GM12878 (cell line): Measurements from ENCODE around the gene MAP3K5. TPM values are rescaled to one million over a fixed set of nuclear protein-coding genes. Genes with fewer than 3 reads are reported as not detected.
A peak's percentile ranks its signal among the peaks of the same experiment; 100 is the strongest.

ENCODE experiments used
- ATAC-seq: fragments of 200-7000 bp; cut with Tn5 transposase; 3 replicates; pipeline ENCODE4 v1.9.1; 2020; ENCODE audit warnings: mild to moderate bottlenecking, moderate library complexity
- BruUV-seq: library from RNA; stranded (reverse); fragments of 400-500 nt; replicated peaks from 2 replicates; lab custom pipeline; 2021; lab: Mats Ljungman, UMichigan
- CTCF ChIA-PET: fragments of 300-600 bp; sonication (Branson Sonifier 250); formaldehyde crosslinking; extraction: SDS; loops from one replicate; lab custom pipeline; 2021; ENCODE audit warnings: inconsistent platforms; lab: Yijun Ruan, JAX
- POLR2A ChIA-PET: fragments of 350-600 bp; formaldehyde crosslinking; extraction: SDS; loops from one replicate; lab custom pipeline; 2021; ENCODE audit warnings: inconsistent platforms; lab: Charles Lee
- RAD21 ChIA-PET: fragments of 300-600 bp; sonication (Branson Sonifier 250); formaldehyde crosslinking; loops from one replicate; lab custom pipeline; 2023; ENCODE audit warnings: antibody characterized with exemption; ENCODE audit not compliant: unreplicated experiment; lab: Charles Lee
- SMC1A ChIA-PET: fragments of 300-600 bp; sonication (Branson Sonifier 250); formaldehyde crosslinking; loops from one replicate; lab custom pipeline; 2023; ENCODE audit not compliant: unreplicated experiment, uncharacterized antibody; lab: Charles Lee
- DNase-seq: peaks from one replicate; pipeline ENCODE4 v3.0.0-alpha.2; 2011; ENCODE audit warnings: low read depth, low spot score
- FAIRE-seq: peaks from 3 replicates; lab custom pipeline; 2011; peaks lifted over from hg19 to GRCh38; lab: Jason Lieb, UNC
- H2AFZ ChIP-seq: 2 replicates; pipeline ENCODE4 v1.6.0; 2011; ENCODE audit warnings: low read depth, low read length, control low read depth; ENCODE audit not compliant: control insufficient read depth
- H3K27ac ChIP-seq: 2 replicates; pipeline ENCODE4 v1.5.1; 2011; ENCODE audit warnings: control low read depth; ENCODE audit not compliant: control insufficient read depth, insufficient read depth
- H3K27me3 ChIP-seq, 2 experiments: replicated peaks in 1 of 2; 2 replicates each; pipeline versions ENCODE4 v1.6.0 to v1.6.1; 2011; ENCODE audit warnings: low read length in 1 of 2; ENCODE audit not compliant: control insufficient read depth in 2 of 2, insufficient read depth in 2 of 2
- H3K36me3 ChIP-seq, 2 experiments: 2 replicates each; pipeline ENCODE4 v1.5.1; 2011; ENCODE audit warnings: low read length in 1 of 2; ENCODE audit not compliant: control insufficient read depth in 2 of 2, insufficient read depth in 2 of 2
- H3K4me1 ChIP-seq: 2 replicates; pipeline ENCODE4 v1.6.1; 2011; ENCODE audit warnings: mild to moderate bottlenecking, low read length, moderate library complexity, mixed read lengths; ENCODE audit not compliant: control insufficient read depth, insufficient read depth
- H3K4me2 ChIP-seq: 2 replicates; pipeline ENCODE4 v1.6.0; 2011; ENCODE audit warnings: control low read depth; ENCODE audit not compliant: control insufficient read depth, insufficient read depth
- H3K4me3 ChIP-seq: fragments of 200-600 bp; sonication (generic); 2 replicates; pipeline ENCODE4 v1.5.1; 2016
- H3K79me2 ChIP-seq: 2 replicates; pipeline ENCODE4 v1.6.0; 2011; ENCODE audit warnings: low read length; ENCODE audit not compliant: control insufficient read depth, insufficient read depth
- H3K9ac ChIP-seq: 2 replicates; pipeline ENCODE4 v1.8.0; 2011; ENCODE audit warnings: low read length, control low read depth, mixed read lengths; ENCODE audit not compliant: control insufficient read depth, insufficient read depth
- H3K9me3 ChIP-seq: replicated peaks from 3 replicates; pipeline ENCODE4 v1.5.1; 2011; ENCODE audit warnings: mild to moderate bottlenecking, low read length; ENCODE audit not compliant: control insufficient read depth, insufficient read depth
- H4K20me1 ChIP-seq: 2 replicates; pipeline ENCODE4 v1.6.0; 2011; ENCODE audit not compliant: control insufficient read depth, insufficient read depth
- IKZF2 ChIP-seq, 2 experiments: fragments of 450-650 bp; IDR thresholded peaks; 2 replicates each; pipeline ENCODE4 v1.6.1; 2017; ENCODE audit warnings: mild to moderate bottlenecking in 2 of 2, moderate library complexity in 2 of 2
- MEF2A ChIP-seq: IDR thresholded peaks from 2 replicates; pipeline ENCODE4 v1.6.1; 2011; ENCODE audit warnings: low read depth, mild to moderate bottlenecking, low read length, moderate library complexity; ENCODE audit not compliant: insufficient read depth
- RFX5 ChIP-seq: IDR thresholded peaks from 2 replicates; pipeline ENCODE4 v1.6.1; 2011; ENCODE audit warnings: low read depth, low read length, improper control_type of control experiment
- SPI1 ChIP-seq: IDR thresholded peaks from 2 replicates; pipeline ENCODE4 v1.6.1; 2011; ENCODE audit warnings: low read depth, mild to moderate bottlenecking, low read length, moderate library complexity, borderline replicate concordance; ENCODE audit not compliant: insufficient read depth
- TCF3 ChIP-seq: IDR thresholded peaks from 2 replicates; pipeline ENCODE4 v1.6.1; 2012; ENCODE audit warnings: low read depth, mild to moderate bottlenecking, low read length, borderline replicate concordance; ENCODE audit not compliant: insufficient read depth
- ZNF217 ChIP-seq: fragments of 450-650 bp; IDR thresholded peaks from 2 replicates; pipeline ENCODE4 v1.6.1; 2017; ENCODE audit warnings: antibody characterized with exemption, mild to moderate bottlenecking
- WGBS: methylation state at CpG from one replicate; pipeline ENCODE4 v1.1.6; 2016; ENCODE audit warnings: low lambda C conversion rate; ENCODE audit not compliant: insufficient replicate concordance, insufficient coverage; ENCODE audit errors: missing lambda C conversion rate; 5-methylcytosine and 5-hydroxymethylcytosine counted together
- in situ Hi-C: fragments of 300-500 bp; cut with MboI; formaldehyde crosslinking; loops from 9 replicates; pipeline ENCODE4 v1.14.3; 2018; ENCODE audit warnings: mixed read lengths
- intact Hi-C: fragments of 100-400 bp; cut with micrococcal nuclease; formaldehyde crosslinking; loops from one replicate; pipeline ENCODE4 v1.14.2; 2022; ENCODE audit not compliant: unreplicated experiment
- polyA plus RNA-seq, 11 experiments: library from polyadenylated mRNA; depleted of rRNA in 4 of 11; unstranded in 6 of 11; stranded (reverse) in 5 of 11; fragments of >200 nt; fragmentation: Nextera tagmentation in 4 of 11; fragmentation: Illumina TruSeq in 1 of 11; extraction: Ambion mirVana in 4 of 11; extraction: Trizol in 1 of 11; gene quantifications; 1 replicate in 1 of 11; 2 replicates in 10 of 11; pipeline versions ENCODE4 v1.2.1 to v1.2.3, GENCODE V29; 2011 to 2016; ENCODE audit warnings: inconsistent platforms in 2 of 11, missing spikeins in 2 of 11, low read depth in 1 of 11
- total RNA-seq, 4 experiments: library from RNA; depleted of rRNA in 3 of 4; stranded (reverse); fragments of >200 nt in 3 of 4; fragmentation: Illumina TruSeq in 1 of 4; extraction: Trizol in 1 of 4; gene quantifications; 2 replicates each; pipeline versions ENCODE4 v1.2.1 to v1.2.3, GENCODE V29; 2013 to 2021
- TF ChIP-seq, protein P1 (sequence below): fragments of 450-650 bp; IDR thresholded peaks from 2 replicates; pipeline ENCODE4 v1.6.1; 2017; ENCODE audit warnings: low read depth, mild to moderate bottlenecking, moderate library complexity
- TF ChIP-seq, protein P2 (sequence below): fragments of 450-650 bp; IDR thresholded peaks from 2 replicates; pipeline ENCODE4 v1.6.1; 2016; ENCODE audit warnings: mild to moderate bottlenecking, moderate library complexity, borderline replicate concordance
- TF ChIP-seq, protein P3 (sequence below): fragments of 450-650 bp; formaldehyde crosslinking; IDR thresholded peaks from 2 replicates; pipeline ENCODE4 v1.4.0; 2020; ENCODE audit warnings: mild to moderate bottlenecking, moderate library complexity
- TF ChIP-seq, protein P4 (sequence below): fragments of 450-650 bp; IDR thresholded peaks from 2 replicates; pipeline ENCODE4 v1.6.1; 2016; ENCODE audit warnings: mild to moderate bottlenecking

MAP3K5 gene
- total and polyA plus RNA-seq, 10 of the 15 experiments (the other 5 are each of a cell fraction or from before 2014, with no cell fraction given): 5.4 to 34.3 (median 26.4) TPM

DNA sequence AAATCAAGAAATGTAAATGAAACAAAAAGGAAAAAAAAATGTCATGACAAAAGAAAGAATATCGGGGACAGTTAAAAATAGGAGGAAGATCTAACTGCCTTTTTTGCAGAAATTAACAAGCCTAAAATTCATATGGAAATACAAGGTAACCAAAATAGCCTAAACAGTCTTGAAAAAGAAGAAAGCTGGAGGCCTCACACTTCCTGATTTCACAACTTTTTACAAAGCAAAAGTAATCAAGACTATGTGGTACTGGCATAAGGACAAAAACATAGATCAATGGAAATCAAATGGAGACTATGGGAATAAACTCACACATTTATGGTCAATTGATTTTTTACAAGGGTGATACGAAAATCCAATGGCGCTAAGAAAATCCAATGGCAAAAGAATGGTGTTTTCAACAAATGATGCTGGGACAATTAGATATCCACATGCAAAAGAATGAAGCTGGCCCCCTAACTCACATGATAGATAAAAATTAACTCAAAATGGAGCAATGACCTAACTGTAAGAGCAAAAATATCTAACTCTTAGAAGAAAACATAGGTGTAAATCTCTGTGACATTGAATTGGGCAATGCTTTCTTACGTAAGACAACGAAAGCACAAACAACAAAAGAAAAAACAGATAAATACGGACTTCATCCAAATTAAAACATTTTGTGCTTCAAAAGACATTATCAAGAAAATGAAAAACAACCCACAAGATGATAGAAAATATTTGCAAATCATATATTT lies 24.5 kb downstream of the MAP3K5 start:
- H3K27ac ChIP-seq: peak overlapping the region; percentile 97
- ChIA-PET POLR2A (interaction anchor here (0.6 to 11.8 kb wide), 4 partner anchors 22 to 61 kb away, joined by 3 to 159 read pairs (median 4); partner anchors contain the start of gene MAP3K5), CTCF (no interaction called here), RAD21 (interaction anchor here (1.5 to 12.6 kb wide), 2 partner anchors 19 to 49 kb away, joined by 10 to 270 read pairs; partner anchors contain the start of gene MAP3K5), SMC1A (interaction anchor here (0.7 to 1.8 kb wide), 5 partner anchors 16 to 50 kb away, joined by 3 to 6 read pairs (median 4); partner anchors contain the start of gene MAP3K5)
- peaks cover 95% of the 10 kb centered on the region for H3K79me2 ChIP-seq
- ATAC-seq (no peak), DNase-seq (no peak), FAIRE-seq (no peak)
- H2AFZ ChIP-seq: no peak overlapping the region
- peak overlapping the region; percentile 46 for H3K4me3 ChIP-seq
- in situ Hi-C loops (no loop called here), intact Hi-C loops (no loop called here)
- no peaks in the 10 kb centered on the region; a peak in 1 of 4 replicates for H3K36me3 ChIP-seq
- H3K4me1 ChIP-seq: peaks cover 71% of the 10 kb centered on the region
- no peaks in the 10 kb centered on the region for H3K27me3 ChIP-seq
- peak overlapping the region; percentile 38 for H3K9ac ChIP-seq
- no peaks in the 10 kb centered on the region for H3K9me3 ChIP-seq
- 81% methylated on average over 6 of the region's 6 CpGs for WGBS
- BruUV-seq: no TSS peak
- H4K20me1 ChIP-seq: no peaks in the 10 kb centered on the region
- peak overlapping the region; percentile 74 for H3K4me2 ChIP-seq
- peak; percentile 34; the same call in 1 of the 2 replicates for TF ChIP-seq MEF2A
- TF ChIP-seq TCF3: no peak
- TF ChIP-seq, protein P1, sequence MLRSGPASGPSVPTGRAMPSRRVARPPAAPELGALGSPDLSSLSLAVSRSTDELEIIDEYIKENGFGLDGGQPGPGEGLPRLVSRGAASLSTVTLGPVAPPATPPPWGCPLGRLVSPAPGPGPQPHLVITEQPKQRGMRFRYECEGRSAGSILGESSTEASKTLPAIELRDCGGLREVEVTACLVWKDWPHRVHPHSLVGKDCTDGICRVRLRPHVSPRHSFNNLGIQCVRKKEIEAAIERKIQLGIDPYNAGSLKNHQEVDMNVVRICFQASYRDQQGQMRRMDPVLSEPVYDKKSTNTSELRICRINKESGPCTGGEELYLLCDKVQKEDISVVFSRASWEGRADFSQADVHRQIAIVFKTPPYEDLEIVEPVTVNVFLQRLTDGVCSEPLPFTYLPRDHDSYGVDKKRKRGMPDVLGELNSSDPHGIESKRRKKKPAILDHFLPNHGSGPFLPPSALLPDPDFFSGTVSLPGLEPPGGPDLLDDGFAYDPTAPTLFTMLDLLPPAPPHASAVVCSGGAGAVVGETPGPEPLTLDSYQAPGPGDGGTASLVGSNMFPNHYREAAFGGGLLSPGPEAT: peak; percentile 42; the same call in 1 of the 2 replicates
- TF ChIP-seq SPI1: peak; percentile 55; the same call in 1 of the 2 replicates
- TF ChIP-seq, protein P2, sequence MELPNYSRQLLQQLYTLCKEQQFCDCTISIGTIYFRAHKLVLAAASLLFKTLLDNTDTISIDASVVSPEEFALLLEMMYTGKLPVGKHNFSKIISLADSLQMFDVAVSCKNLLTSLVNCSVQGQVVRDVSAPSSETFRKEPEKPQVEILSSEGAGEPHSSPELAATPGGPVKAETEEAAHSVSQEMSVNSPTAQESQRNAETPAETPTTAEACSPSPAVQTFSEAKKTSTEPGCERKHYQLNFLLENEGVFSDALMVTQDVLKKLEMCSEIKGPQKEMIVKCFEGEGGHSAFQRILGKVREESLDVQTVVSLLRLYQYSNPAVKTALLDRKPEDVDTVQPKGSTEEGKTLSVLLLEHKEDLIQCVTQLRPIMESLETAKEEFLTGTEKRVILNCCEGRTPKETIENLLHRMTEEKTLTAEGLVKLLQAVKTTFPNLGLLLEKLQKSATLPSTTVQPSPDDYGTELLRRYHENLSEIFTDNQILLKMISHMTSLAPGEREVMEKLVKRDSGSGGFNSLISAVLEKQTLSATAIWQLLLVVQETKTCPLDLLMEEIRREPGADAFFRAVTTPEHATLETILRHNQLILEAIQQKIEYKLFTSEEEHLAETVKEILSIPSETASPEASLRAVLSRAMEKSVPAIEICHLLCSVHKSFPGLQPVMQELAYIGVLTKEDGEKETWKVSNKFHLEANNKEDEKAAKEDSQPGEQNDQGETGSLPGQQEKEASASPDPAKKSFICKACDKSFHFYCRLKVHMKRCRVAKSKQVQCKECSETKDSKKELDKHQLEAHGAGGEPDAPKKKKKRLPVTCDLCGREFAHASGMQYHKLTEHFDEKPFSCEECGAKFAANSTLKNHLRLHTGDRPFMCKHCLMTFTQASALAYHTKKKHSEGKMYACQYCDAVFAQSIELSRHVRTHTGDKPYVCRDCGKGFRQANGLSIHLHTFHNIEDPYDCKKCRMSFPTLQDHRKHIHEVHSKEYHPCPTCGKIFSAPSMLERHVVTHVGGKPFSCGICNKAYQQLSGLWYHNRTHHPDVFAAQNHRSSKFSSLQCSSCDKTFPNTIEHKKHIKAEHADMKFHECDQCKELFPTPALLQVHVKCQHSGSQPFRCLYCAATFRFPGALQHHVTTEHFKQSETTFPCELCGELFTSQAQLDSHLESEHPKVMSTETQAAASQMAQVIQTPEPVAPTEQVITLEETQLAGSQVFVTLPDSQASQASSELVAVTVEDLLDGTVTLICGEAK: 0 out of 2 replicates have a peak, but pooled peaks have one; percentile 17
- TF ChIP-seq RFX5: no peak
- TF ChIP-seq, protein P3, sequence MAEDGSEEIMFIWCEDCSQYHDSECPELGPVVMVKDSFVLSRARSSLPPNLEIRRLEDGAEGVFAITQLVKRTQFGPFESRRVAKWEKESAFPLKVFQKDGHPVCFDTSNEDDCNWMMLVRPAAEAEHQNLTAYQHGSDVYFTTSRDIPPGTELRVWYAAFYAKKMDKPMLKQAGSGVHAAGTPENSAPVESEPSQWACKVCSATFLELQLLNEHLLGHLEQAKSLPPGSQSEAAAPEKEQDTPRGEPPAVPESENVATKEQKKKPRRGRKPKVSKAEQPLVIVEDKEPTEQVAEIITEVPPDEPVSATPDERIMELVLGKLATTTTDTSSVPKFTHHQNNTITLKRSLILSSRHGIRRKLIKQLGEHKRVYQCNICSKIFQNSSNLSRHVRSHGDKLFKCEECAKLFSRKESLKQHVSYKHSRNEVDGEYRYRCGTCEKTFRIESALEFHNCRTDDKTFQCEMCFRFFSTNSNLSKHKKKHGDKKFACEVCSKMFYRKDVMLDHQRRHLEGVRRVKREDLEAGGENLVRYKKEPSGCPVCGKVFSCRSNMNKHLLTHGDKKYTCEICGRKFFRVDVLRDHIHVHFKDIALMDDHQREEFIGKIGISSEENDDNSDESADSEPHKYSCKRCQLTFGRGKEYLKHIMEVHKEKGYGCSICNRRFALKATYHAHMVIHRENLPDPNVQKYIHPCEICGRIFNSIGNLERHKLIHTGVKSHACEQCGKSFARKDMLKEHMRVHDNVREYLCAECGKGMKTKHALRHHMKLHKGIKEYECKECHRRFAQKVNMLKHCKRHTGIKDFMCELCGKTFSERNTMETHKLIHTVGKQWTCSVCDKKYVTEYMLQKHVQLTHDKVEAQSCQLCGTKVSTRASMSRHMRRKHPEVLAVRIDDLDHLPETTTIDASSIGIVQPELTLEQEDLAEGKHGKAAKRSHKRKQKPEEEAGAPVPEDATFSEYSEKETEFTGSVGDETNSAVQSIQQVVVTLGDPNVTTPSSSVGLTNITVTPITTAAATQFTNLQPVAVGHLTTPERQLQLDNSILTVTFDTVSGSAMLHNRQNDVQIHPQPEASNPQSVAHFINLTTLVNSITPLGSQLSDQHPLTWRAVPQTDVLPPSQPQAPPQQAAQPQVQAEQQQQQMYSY (CRISPR knock-in tag): no peak
- TF ChIP-seq, protein P4, sequence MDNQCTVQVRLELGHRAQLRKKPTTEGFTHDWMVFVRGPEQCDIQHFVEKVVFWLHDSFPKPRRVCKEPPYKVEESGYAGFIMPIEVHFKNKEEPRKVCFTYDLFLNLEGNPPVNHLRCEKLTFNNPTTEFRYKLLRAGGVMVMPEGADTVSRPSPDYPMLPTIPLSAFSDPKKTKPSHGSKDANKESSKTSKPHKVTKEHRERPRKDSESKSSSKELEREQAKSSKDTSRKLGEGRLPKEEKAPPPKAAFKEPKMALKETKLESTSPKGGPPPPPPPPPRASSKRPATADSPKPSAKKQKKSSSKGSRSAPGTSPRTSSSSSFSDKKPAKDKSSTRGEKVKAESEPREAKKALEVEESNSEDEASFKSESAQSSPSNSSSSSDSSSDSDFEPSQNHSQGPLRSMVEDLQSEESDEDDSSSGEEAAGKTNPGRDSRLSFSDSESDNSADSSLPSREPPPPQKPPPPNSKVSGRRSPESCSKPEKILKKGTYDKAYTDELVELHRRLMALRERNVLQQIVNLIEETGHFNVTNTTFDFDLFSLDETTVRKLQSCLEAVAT: peak; percentile 41; the same call in 1 of the 2 replicates
- no peak for TF ChIP-seq IKZF2 (IDR thresholded peaks at IDR 0.05)
- TF ChIP-seq ZNF217: no peak
